ENCODE data around the gene C3orf70.

Gene C3orf70

DNA sequence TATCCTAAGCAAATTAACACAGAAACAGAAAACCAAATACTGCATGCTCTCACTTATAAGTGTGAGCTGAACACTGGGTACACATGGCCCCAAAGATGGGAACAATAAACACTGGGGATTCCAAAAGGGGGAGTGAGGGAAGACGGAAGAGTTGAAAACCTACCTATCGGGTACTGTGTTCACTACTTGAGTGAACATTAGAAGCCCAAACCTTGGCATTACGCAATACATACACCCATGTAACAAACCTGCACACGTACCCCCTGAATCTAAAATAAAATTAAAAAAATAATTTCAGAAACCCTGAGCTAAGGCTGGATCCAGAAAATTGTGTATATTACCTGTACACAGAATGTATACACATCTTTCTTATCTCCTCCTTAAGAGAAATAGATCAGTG is 42.8 kb upstream of the C3orf70 start:
- no peak overlapping the region for H3K27ac ChIP-seq
- peaks cover 13 to 17% of the 10 kb centered on the region in 2 experiments for H3K4me1 ChIP-seq (ENCODE audit: control insufficient read depth in 1 of 2, insufficient read depth in 1 of 2, low read depth in 1 of 2, low read length in 1 of 2)
- no peaks in the 10 kb centered on the region for H3K36me3 ChIP-seq
- no peaks in the 10 kb centered on the region for H3K27me3 ChIP-seq
- H3K4me3 ChIP-seq (ENCODE audit: low read depth in 1 of 2, low read length in 1 of 2) = no peak overlapping the region
- TF ChIP-seq, protein P1, sequence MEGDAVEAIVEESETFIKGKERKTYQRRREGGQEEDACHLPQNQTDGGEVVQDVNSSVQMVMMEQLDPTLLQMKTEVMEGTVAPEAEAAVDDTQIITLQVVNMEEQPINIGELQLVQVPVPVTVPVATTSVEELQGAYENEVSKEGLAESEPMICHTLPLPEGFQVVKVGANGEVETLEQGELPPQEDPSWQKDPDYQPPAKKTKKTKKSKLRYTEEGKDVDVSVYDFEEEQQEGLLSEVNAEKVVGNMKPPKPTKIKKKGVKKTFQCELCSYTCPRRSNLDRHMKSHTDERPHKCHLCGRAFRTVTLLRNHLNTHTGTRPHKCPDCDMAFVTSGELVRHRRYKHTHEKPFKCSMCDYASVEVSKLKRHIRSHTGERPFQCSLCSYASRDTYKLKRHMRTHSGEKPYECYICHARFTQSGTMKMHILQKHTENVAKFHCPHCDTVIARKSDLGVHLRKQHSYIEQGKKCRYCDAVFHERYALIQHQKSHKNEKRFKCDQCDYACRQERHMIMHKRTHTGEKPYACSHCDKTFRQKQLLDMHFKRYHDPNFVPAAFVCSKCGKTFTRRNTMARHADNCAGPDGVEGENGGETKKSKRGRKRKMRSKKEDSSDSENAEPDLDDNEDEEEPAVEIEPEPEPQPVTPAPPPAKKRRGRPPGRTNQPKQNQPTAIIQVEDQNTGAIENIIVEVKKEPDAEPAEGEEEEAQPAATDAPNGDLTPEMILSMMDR (IDR thresholded peaks at IDR 0.05) = no peak
- no peaks in the 10 kb centered on the region for H3K9me3 ChIP-seq

DNA sequence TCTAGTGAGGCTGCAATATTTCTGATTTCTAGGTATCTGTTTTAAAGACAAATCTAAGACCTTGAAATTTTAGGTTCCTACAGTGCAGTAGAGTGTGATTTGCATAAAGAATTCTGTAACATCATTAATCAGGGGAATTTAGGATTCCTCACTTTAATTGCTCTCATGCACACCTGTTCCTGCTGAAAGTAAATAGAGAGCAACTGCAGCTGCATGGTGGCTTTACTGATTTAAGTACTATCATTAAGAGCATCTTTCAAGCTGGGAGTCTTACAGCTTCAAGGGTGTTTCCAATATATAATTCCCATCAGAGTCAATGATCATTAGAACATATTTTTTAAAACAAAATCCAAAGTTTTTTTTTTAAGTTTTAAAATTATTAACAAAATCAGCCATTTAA is 36.0 kb upstream of the C3orf70 start:
- H3K4me1 ChIP-seq (ENCODE audit: control insufficient read depth in 1 of 2, insufficient read depth in 1 of 2, low read depth in 1 of 2, low read length in 1 of 2) = peaks cover 13 to 18% of the 10 kb centered on the region in 2 experiments
- H3K36me3 ChIP-seq = no peaks in the 10 kb centered on the region
- H3K4me3 ChIP-seq (ENCODE audit: low read depth in 1 of 2, low read length in 1 of 2) = no peak overlapping the region
- no peak overlapping the region for H3K27ac ChIP-seq
- H3K9me3 ChIP-seq = no peaks in the 10 kb centered on the region
- TF ChIP-seq, protein P1 (IDR thresholded peaks at IDR 0.05) = no peak
- H3K27me3 ChIP-seq = no peaks in the 10 kb centered on the region

DNA sequence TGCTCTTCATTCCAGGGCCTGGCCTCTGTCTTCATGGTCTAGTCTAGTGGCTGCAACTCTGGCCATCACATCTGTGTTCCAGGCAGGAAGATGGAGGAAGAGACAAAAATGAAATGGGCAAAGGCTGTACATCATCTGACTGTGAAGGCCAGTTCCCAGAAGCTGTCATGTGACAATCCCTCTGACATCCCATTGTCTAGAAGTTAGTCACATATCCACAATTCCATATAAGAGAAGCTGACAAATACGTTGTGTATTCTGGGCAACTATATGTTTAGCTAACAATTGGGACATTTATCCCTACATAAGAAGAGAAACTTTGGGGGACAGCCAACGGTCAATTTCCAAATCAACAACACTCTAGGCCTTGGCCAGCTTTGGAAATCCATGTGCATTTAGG is 34.5 kb upstream of the C3orf70 start:
- peaks cover 13 to 18% of the 10 kb centered on the region in 2 experiments for H3K4me1 ChIP-seq (ENCODE audit: control insufficient read depth in 1 of 2, insufficient read depth in 1 of 2, low read depth in 1 of 2, low read length in 1 of 2)
- TF ChIP-seq, protein P1 (IDR thresholded peaks at IDR 0.05) = no peak
- H3K9me3 ChIP-seq = no peaks in the 10 kb centered on the region
- no peaks in the 10 kb centered on the region for H3K36me3 ChIP-seq
- no peaks in the 10 kb centered on the region for H3K27me3 ChIP-seq
- no peak overlapping the region for H3K4me3 ChIP-seq (ENCODE audit: low read depth in 1 of 2, low read length in 1 of 2)
- H3K27ac ChIP-seq = no peak overlapping the region

DNA sequence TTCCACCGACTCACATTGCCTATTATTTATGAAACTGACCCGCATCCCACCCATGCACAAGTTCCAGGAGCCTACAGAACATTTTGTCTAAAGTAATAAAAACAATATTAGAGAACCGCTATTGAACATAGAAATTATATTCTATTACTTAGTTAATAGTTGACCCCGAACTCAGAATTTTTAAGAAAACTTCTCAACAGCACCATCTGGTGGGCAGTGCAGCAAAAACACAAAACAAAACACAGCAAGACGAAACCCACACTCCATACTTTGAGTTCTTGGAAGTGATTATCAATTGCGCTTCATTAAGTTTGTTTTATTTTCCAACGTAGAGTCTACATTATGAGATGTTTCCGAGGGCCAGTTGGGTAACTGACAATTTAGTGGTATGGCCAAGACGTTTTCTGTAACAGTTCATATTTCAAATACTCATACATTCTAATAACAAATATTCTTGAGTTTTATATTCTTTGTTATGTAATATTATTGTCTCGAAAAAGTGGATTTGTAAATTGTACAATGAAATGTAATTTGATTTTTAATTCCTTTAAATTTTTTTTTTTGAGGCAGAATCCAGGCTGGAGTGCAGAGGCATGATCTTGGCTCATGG is 24.0 kb upstream of the C3orf70 start:
- Histone ChIP-seq H3K27me3 (no peaks in the 10 kb centered on the region), H3K4me1 (ENCODE audit: control insufficient read depth in 1 of 2, insufficient read depth in 1 of 2, low read depth in 1 of 2, low read length in 1 of 2) (peaks cover 19 to 21% of the 10 kb centered on the region in 2 experiments), H3K4me3 (ENCODE audit: low read depth in 1 of 2, low read length in 1 of 2) (no peak overlapping the region), H3K27ac (no peak overlapping the region), H3K9me3 (no peaks in the 10 kb centered on the region), H3K36me3 (no peaks in the 10 kb centered on the region)
- TF ChIP-seq, protein P1 (IDR thresholded peaks at IDR 0.05) = peak; percentile 49

DNA sequence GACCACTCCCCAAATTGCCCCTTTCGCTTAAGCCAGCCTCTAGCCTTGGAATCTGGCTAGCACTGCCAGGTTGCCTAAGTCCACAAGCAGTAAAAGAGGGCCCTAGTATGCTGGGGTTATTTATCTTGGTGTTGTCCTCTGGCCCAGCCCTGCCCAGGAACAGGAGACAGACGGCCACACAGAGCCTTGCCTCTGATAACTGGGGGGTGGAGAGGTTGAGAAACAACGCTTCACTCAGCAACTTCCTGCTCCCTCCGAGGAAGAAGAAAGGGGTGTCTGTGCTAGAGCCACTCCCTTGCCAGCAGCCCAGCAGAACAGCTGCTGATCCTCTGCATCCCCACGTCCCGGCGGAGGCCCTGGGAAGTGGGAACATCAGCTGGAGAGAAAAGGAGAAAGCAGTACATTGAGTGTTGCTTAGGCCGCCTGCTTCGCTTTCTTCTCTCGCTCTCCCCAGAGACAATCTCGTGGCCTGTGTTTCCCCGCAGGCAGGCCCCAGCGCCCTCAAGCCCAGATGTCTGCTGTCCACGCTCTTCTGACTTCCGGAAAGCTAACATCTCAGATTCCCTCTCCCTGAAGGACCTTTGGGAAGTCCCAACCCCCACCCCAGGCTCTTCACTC is 22.6 kb upstream of the C3orf70 start:
- Histone ChIP-seq H3K36me3 (no peaks in the 10 kb centered on the region), H3K9me3 (no peaks in the 10 kb centered on the region), H3K4me3 (ENCODE audit: low read depth in 1 of 2, low read length in 1 of 2) (peak overlapping the region; percentile 42 to 46), H3K27ac (peak overlapping the region; percentile 83), H3K4me1 (ENCODE audit: control insufficient read depth in 1 of 2, insufficient read depth in 1 of 2, low read depth in 1 of 2, low read length in 1 of 2) (peaks cover 19 to 21% of the 10 kb centered on the region in 2 experiments), H3K27me3 (no peaks in the 10 kb centered on the region)
- TF ChIP-seq, protein P1 (IDR thresholded peaks at IDR 0.05) = no peak

Measured in neutrophil (primary cell).